NCI-H2029 treated with DMSO at 0.1 percent for 48 hours (cell line): ENCODE results near the gene ASCL2.
"Not testable (repeated sequence)": the region's sequence is repeated elsewhere in the genome, so short reads cannot be mapped to it uniquely, and the experiment has no call there.

ENCODE experiments used
- DNase-seq: peaks from one replicate; lab custom pipeline; 2025; lab: John Stamatoyannopoulos, UW

The ASCL2 gene

DNA sequence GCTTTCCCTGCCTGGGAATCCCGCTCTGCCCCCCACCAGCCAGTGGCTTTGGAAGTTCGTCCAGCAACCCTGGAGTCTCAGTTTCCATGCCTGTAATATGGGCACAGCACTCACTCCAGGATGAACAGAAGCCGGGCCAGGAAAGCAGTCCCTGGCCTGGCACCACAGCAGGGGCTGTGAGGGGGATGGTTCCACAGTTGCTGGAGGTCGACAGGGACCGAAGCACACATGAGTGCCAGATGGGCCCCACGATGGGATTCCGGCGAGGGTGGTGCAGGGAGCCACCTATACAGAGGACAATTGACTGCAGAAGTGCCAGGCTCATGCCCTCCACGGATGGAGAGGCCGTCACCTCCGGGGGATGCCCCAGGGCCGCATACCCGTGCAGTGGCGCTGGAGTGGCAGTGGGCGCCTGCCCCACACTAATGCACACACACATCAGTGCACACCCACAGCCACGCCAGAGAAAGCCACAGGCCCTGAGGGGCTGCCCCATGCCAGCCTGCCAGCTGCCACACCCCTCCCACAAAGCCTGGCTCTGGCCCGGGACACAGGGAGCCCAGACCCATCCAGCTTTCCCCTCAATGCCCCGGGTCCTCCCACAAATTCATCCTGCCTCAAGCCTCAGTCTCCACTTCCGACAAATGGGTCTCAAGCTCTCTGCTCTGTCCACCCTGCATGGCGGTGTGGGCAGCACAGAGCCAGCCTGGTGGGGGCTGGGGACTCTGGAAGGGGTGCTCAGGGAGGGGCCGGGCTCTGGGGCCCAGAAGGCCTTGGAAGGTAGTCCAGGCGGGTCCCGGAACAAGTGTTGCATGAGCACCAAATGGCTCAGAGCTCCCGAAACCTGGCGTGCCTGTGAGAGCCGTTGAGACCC is 9.7 kb downstream of the ASCL2 start:
- DNase-seq: no peak

DNA sequence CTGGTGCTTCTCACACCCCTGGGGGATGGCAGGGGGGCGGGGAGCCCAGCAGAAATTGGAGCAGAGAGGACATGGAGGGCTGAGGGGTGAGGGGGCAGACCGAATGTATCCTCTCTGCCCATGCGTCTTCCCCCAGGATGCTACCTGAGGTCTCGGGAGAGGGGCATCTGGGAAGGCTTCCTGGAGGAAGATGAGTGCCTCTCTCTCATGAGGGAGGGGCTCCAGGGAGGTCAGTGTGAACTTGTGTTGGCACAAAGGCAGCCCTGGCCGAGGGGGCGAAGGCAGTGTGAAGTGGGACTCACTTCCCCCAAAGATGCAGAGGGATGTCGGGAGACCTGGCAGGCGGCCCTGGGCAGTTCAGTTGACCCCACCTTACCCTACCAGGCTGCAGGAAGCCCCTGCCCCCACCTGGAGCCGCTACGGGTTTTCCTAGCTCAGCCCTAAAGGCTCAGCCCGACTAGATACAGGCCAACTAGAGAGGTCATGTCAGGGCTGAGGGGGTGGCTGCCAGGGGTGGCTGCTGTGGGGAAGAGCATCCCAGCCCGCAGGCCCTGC is 10.4 kb downstream of the ASCL2 start:
- no peak for DNase-seq

DNA sequence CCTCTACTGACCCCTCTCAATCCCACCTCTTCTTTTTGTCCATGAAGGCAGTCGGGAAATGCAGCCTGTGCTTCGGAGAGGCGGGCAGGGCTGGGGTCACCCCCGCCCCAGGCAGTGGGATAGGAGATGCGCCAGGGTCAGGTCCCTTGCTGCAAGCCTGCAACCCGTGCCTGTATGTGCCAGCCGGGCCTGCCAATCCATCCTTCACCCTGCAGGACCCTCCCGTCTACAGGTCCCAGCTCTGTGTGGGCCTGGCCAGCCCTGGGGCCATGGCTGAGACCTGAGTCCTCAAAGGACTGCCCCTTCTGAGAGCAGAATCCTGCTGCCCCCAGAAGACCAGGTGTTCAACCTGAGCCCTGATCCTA is 10.9 kb downstream of the ASCL2 start:
- DNase-seq: no peak

DNA sequence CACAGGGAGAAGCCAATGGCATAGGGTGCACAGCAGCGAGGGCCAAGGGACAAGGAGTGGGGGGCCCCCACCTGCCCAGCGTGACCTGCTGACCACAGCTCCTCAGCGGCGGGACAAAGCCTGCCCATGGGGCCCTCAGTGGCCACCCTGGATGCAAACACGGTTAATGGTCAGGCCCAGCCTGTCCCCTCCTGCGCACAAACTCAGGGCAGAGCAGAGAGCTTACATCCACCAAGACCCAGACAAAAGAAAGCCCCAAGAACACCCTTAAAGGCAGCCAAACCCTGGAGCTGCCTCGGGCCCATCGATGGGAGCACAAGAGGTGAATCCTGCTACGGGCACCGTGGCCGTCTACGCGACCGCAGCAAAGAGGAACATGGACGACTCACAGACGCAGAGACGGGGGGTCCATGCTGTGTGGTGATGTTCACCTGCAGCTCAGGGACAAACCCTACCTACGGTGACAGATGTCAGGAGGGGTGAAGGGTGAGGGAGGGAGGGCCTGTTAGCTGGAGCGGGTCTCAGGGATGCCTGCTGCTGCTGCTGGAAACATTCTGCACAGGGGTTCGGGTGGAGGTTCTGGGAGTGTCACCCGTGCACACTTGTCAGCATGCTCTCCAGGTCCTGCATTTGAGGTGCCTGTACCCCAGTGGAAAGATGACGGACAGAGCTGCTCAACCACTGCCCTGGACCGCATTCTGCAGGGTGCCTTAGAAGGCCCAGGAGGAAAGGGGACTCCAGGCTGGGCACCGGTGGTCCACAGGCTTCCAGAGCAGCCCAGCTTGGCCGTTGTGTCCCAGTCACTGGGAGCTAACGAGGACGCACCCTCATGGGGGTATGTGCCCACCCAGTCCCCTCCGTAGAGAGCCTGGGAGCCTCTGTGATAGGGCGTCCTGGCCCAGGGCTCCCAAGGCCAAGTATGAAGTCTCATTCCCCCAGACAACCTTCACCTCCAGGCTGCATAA is 11.6 kb downstream of the ASCL2 start:
- no peak for DNase-seq

GRCh38 chr11:2256951-2257700 is 13.3 kb downstream of the ASCL2 start:
- DNase-seq: no peak

GRCh38 chr11:2256293-2256913 is 14.0 kb downstream of the ASCL2 start:
- no peak for DNase-seq

DNA sequence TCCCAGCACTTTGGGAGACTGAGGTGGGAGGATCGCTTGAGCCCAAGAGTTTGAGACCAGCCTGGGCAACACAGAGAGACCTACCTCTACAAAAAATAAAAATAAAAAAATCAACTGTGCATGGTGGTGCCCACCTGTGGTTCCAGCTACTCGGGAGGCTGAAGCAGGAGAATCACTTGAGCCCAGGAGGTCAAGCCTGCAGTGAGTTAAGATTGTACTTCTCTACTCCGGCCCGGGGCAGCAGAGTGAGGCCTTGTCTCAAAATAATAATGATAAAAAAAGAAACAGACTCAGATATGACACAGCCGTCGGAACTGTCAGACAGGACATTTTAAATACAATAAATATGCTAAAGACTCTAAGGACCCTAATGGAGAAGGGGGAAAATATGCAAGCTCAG is 18.4 kb downstream of the ASCL2 start:
- DNase-seq: no peak

DNA sequence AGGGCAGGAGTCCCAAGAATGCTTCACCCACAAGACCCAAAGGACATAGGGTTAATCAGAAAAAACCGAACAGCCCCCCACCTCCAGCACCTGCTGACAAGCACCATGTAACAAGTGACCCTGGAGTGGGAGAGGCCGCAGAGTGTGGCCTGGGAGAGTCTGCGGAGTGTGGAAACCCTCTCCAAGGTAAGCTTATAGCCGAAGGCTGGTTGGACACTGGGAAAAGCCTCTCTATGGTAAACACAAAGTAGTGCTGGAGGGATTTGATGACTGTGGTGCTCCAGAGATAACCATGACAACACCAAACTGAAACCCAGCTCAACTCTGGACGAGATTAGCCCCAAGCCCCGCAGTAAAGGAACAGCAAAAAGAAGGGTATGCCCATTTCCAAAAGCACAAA is 19.2 kb downstream of the ASCL2 start:
- DNase-seq: no peak

- no peak for DNase-seq
These were observed 19.9 kb downstream of the ASCL2 start for GRCh38 chr11:2250485-2250884.

- DNase-seq: no peak
These were observed 20.3 kb downstream of the ASCL2 start for GRCh38 chr11:2250041-2250440.

- no peak for DNase-seq
These were observed 21.0 kb downstream of the ASCL2 start for GRCh38 chr11:2249189-2249916.

GRCh38 chr11:2248762-2249161 is 21.6 kb downstream of the ASCL2 start:
- no peak for DNase-seq

DNA sequence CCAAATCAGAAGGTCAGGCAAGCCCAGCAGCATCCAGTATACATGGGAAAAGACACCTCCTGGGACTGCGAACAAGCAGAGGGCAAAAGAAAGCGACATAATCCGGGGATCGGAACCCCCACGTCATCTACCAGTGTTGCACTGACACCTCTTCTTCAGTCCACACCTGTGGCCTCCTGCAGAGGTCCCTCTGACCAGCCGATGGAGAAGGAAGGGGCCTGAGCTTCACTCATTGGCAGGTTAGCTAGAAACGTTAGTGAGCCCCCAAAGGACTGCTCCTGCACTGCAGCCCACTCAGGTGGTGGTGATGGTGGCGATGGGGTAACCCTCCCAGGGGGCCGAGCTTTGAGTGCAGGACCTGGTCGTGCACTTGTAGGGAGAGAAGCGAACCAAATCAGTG is 22.1 kb downstream of the ASCL2 start:
- no peak for DNase-seq

DNA sequence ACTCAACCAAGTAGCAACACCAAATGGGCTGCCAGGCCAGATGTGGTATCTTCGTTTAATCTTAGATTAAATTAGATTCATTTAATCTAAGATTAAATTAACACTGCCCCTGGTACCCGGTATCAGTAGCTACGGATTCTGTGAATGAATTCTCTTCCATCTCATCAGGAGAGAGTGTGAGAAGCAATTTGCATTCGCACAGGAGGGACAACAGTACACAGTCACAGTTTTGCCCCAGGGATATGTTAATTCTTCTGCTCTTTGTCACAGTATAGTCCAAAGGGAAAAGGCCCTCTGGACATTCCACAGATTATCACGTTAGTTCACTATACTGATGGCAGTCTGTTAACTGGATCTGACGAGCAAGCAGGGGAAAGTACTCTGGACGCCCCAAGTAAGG is 22.9 kb downstream of the ASCL2 start:
- no peak for DNase-seq

- DNase-seq: no peak
These were observed 29.6 kb downstream of the ASCL2 start for GRCh38 chr11:2240834-2241233.

DNA sequence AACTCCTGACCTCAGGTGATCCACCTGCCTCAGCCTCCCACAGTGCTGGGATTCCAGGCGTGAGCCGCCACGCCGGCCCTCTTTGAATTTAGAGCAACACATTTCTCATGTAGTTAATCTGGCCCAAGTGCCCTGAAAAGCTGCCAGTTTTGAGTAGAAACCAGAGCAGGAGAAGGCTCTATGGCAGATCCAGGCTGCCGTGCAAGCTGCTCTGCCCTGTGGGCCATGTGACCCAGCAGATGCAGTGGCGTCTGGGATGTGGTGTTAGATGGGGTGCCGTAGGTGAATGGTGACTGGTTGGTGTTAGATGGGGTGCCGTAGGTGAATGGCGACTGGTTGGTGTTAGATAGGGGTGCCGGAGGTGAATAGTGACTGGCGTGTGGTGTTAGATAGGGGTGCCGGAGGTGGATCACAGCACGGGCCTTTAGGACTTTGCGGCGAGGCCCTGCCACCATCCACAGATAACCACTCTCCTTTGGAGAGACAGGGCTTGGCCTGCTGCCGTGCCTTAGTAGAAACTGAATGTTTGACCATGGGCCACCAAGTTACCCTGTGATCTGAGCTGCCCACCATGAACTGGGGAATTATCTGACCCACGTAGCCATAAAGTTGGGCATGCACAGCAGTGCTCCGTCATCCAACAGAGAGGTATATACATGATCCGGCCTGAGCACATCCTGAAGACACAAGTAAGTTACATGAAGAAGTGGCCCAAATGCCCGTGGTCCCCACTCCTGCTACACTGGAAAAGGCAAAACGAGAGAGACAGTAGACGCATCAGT is 32.7 kb downstream of the ASCL2 start:
- DNase-seq: no peak

DNA sequence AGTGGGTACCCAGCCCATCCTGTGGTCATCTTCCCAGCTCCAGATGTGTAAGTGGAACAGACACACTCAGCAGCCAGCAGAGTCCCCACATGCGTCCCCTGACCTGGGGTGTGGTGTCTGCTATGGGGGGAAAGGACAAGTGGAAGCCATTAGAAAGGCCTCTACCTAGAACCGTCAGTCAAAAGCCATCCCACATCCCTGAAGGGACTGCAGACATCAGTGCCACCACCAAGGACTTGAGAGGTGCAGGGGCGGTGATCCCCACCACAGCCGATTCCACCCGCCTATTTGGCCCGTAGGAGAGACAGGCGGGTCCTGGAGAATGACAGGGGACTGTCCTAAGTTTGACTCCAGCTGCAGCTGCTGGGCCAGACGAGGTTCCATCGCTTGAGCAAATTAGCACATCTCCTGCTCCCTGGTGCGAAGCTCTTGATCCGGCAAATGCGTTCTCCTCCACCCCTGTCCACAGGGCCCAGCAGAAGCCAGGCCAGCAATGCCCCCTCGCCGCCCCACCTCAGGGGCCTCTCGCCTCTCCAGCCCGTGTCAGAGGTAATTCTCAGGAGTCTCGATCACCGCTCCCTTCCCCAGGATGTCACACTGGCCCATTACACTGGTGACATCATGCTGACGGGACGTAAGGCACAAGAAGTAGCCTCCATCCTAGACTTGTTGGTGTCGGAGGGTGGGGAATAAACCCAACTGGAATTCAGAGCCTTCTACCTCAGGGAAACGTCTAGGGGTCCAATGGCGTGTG is 33.8 kb downstream of the ASCL2 start:
- not testable (repeated sequence) for DNase-seq

DNA sequence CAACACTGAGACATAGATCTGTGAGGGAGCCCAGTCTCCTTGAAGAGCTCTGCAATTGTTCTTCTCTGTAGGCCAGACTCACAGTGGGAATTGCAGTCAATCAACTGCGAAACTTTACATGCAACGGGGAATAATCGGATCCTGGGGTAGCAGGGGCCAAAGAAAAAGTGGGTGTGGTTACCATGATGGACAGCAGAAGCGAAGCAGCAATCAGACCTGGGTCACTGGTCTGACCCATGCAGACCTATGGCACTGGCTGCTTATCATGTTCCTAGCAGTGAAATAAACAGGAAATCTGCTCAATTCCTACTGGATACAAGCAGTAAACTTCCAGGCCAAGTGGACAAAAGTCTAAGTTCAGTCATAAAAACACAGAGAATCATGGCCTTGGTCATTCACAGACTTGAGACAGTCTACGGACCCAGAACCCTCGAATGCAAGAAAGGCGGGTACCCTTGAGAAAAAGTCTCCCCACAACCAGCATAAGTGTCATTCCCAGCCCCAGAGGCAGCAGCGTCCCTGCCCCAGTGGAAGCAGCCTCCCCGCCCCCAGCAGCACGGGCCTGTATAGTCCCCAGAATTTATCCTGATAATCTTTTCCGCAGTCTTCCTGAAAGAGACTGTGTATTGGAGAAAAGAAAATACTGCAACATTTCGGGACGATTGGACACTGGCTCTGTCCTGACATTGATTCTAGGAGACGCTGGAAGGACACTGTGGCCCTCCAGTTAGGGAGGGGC is 34.6 kb downstream of the ASCL2 start:
- DNase-seq: no peak

GRCh38 chr11:2234963-2235362 is 35.4 kb downstream of the ASCL2 start:
- DNase-seq: no peak
